NCI-H1436 treated with DMSO at 0.1 percent for 48 hours (cell line): ENCODE results near the gene MRPS22.
"Not testable (repeated sequence)": the region's sequence is repeated elsewhere in the genome, so short reads cannot be mapped to it uniquely, and the experiment has no call there.

Experiments
- DNase-seq: peaks from one replicate; lab custom pipeline; 2025; lab: John Stamatoyannopoulos, UW

Gene MRPS22

GRCh38 chr3:139396707-139397106 lies 52.9 kb downstream of the MRPS22 start:
- no peak for DNase-seq

- not testable (repeated sequence) for DNase-seq
Measured at GRCh38 chr3:139401155-139401554, 57.3 kb downstream of the MRPS22 start.
